HS-27A (cell line): ENCODE measurements around the gene FRMD1.

Source experiments
- DNase-seq: peaks from one replicate; pipeline ENCODE4 v3.0.0-alpha.2; 2012; ENCODE audit warnings: low read depth, missing footprints

Gene FRMD1

DNA sequence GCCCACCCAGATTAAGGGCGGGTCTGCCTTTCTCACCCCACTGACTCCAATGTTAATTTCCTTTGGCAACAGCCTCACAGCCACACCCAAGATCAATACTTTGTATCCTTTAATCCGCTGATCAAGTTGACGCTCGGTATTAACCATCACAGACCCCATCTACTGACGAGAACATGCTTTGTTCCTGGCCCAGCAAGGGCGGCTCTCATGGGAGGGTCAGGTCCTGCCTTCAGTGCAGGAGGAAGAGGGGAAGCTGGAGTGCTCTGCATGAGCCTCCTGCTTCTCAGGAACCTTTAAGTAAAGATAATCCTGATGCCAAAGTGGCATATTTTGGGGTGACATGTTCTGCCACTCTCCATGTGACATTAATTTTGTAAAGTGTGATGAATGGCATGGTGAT, 73.2 kb downstream of the FRMD1 start:
- DNase-seq = no peak

DNA sequence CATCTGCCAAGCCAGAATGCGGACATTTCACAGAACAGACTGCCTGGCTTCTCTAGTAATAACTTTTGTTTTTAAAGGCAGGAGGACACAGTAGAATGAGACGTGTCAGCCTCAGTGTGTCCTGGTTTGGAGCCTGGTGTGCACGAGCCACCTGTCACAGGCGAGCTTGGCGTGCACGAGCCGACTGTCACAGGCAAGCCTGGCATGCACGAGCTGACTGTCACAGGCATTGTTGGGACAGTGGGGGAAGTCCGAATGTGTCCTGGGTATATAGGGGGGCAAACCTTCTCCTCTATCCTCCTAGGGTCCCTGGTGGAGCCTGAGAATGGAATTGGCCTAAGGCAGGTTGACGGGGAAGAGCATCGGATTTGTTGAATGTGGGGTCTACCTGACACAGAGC, 74.1 kb downstream of the FRMD1 start:
- no peak for DNase-seq

DNA sequence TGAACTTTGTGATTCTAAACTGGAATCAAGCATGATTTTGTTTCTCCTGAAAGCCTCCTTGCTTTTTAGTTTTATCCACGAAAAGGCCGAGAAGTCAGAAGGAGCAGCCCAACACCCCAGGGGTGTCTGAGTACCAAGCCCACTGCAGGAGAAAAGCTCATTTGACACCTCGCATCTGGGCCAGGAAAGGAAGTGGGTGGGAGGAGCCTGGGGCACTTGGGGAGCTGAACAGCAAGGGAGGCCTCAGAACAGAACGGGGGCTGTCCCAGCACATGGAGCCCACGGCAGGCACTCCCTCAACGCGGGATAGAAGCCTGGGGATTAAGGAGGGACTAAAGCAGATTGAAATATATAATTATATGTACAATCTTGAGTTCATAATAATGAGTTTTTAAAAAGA, 75.0 kb downstream of the FRMD1 start:
- no peak for DNase-seq
